ENCODE measurements around the gene RGS12. TPM values are rescaled to one million over a fixed set of nuclear protein-coding genes. Genes with fewer than 3 reads are reported as not detected.

The RGS12 gene
- total RNA-seq, 1 experiment from 2014 or later = 53.9 TPM

DNA sequence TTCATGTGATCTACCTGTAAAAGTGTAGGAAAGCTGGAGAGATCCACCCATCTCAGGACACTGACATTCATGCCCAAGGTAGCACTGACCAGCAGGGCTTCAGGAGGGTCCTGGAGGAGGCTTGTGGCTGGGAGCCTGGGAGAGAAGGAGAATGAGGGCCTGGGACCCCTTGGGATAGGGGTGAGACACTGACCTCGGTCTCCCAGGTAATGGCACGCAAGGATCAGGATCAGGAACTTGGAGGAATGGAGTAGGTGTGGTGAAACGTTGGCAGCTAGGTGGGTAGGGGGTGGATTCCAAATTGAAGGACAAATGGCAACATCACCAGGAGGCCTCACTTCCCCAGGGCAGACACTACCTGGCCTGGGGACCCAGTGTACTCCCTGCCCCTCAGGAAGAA lies 12.4 kb upstream of the RGS12 start:
- CTCF ChIA-PET = no interaction called here
- DNase-seq (ENCODE audit: low spot score) = no peak
- H3K4me3 ChIP-seq (ENCODE audit: low read depth, low read length, poor library complexity, severe bottlenecking) = no peak overlapping the region
- intact Hi-C loops (cut with micrococcal nuclease; ENCODE audit: unreplicated experiment) = no loop called here
- H3K9me3 ChIP-seq (ENCODE audit: low read depth, low read length, poor library complexity, severe bottlenecking) = peaks cover 5% of the 10 kb centered on the region
- no TSS peak for BruUV-seq (replicated peaks)
- H3K27me3 ChIP-seq (replicated peaks; ENCODE audit: insufficient read depth, low read depth, low read length, poor library complexity) = no peaks in the 10 kb centered on the region
- H3K36me3 ChIP-seq (ENCODE audit: insufficient read depth, low read length, poor library complexity, severe bottlenecking) = no peaks in the 10 kb centered on the region
- TF ChIP-seq, protein P1, sequence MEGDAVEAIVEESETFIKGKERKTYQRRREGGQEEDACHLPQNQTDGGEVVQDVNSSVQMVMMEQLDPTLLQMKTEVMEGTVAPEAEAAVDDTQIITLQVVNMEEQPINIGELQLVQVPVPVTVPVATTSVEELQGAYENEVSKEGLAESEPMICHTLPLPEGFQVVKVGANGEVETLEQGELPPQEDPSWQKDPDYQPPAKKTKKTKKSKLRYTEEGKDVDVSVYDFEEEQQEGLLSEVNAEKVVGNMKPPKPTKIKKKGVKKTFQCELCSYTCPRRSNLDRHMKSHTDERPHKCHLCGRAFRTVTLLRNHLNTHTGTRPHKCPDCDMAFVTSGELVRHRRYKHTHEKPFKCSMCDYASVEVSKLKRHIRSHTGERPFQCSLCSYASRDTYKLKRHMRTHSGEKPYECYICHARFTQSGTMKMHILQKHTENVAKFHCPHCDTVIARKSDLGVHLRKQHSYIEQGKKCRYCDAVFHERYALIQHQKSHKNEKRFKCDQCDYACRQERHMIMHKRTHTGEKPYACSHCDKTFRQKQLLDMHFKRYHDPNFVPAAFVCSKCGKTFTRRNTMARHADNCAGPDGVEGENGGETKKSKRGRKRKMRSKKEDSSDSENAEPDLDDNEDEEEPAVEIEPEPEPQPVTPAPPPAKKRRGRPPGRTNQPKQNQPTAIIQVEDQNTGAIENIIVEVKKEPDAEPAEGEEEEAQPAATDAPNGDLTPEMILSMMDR (conservative IDR thresholded peaks at IDR 0.05; ENCODE audit: low read depth, low read length) = no peak
- TF ChIP-seq EZH2 (IDR thresholded peaks at IDR 0.05; ENCODE audit: borderline replicate concordance, low read depth, low read length, poor library complexity, severe bottlenecking) = no peak
- POLR2A ChIA-PET (ENCODE audit: low non-redundant PET) = no interaction called here
- H3K4me1 ChIP-seq (ENCODE audit: insufficient read depth, low read length, poor library complexity, severe bottlenecking) = peaks cover 7% of the 10 kb centered on the region
- H3K27ac ChIP-seq (ENCODE audit: low read depth, low read length, poor library complexity, severe bottlenecking) = no peak overlapping the region

DNA sequence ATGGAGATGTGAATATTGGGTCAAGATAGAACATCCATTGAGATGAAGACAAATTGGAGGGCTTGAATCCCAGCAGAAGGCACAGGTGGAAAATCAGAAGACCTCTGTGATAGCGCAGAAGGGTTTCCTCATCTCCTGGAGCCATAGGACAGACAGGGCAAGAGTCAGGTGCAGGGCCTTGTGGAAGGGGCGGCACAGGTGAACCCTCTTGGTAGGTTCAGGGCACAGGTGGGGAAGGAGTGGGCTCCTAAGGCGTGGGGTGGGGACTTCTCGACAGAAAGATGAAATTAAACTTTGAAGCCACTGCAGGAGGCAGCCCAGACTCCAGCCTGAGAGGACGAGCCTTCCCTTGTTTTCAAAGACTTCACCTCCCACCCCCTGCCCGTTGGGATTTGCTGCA lies 9.3 kb upstream of the RGS12 start:
- no peak overlapping the region for H3K4me3 ChIP-seq (ENCODE audit: low read depth, low read length, poor library complexity, severe bottlenecking)
- H3K9me3 ChIP-seq (ENCODE audit: low read depth, low read length, poor library complexity, severe bottlenecking) = peaks cover 5% of the 10 kb centered on the region
- H3K36me3 ChIP-seq (ENCODE audit: insufficient read depth, low read length, poor library complexity, severe bottlenecking) = no peaks in the 10 kb centered on the region
- H3K27me3 ChIP-seq (replicated peaks; ENCODE audit: insufficient read depth, low read depth, low read length, poor library complexity) = no peaks in the 10 kb centered on the region
- peaks cover 7% of the 10 kb centered on the region for H3K4me1 ChIP-seq (ENCODE audit: insufficient read depth, low read length, poor library complexity, severe bottlenecking)
- DNase-seq (ENCODE audit: low spot score) = no peak
- intact Hi-C loops (cut with micrococcal nuclease; ENCODE audit: unreplicated experiment) = no loop called here
- CTCF ChIA-PET = no interaction called here
- BruUV-seq (replicated peaks) = no TSS peak
- POLR2A ChIA-PET (ENCODE audit: low non-redundant PET) = no interaction called here
- TF ChIP-seq EZH2 (IDR thresholded peaks at IDR 0.05; ENCODE audit: borderline replicate concordance, low read depth, low read length, poor library complexity, severe bottlenecking) = no peak
- TF ChIP-seq, protein P1 (conservative IDR thresholded peaks at IDR 0.05; ENCODE audit: low read depth, low read length) = no peak
- no peak overlapping the region for H3K27ac ChIP-seq (ENCODE audit: low read depth, low read length, poor library complexity, severe bottlenecking)

DNA sequence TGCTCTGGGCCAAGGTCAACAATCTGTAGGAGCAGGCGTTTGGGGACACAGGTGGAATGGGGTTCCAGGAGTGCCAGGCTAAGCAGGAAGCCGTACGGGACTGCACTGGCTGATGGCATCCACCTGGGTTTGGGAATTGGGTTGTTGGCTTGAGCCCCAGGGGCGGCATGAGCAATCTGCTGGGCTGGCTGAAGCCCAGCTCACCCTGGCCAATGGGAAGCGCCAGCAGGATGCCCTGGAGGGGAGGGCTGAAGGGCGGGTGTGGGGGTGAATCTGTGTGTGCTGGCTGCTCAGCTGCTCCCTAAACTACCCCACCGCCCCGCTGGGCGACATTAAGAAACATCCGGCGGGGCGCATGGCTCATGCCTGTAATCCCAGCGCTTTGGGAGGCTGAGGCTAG lies 8.9 kb upstream of the RGS12 start:
- Histone ChIP-seq H3K4me3 (ENCODE audit: low read depth, low read length, poor library complexity, severe bottlenecking) (no peak overlapping the region), H3K36me3 (ENCODE audit: insufficient read depth, low read length, poor library complexity, severe bottlenecking) (no peaks in the 10 kb centered on the region), H3K4me1 (ENCODE audit: insufficient read depth, low read length, poor library complexity, severe bottlenecking) (peaks cover 7% of the 10 kb centered on the region), H3K9me3 (ENCODE audit: low read depth, low read length, poor library complexity, severe bottlenecking) (peaks cover under 1% of the 10 kb centered on the region), H3K27ac (ENCODE audit: low read depth, low read length, poor library complexity, severe bottlenecking) (no peak overlapping the region), H3K27me3 (replicated peaks; ENCODE audit: insufficient read depth, low read depth, low read length, poor library complexity) (no peaks in the 10 kb centered on the region)
- intact Hi-C loops (cut with micrococcal nuclease; ENCODE audit: unreplicated experiment) = no loop called here
- peak; percentile 65 for DNase-seq (ENCODE audit: low spot score)
- BruUV-seq (replicated peaks) = no TSS peak
- CTCF ChIA-PET = no interaction called here
- TF ChIP-seq, protein P1 (conservative IDR thresholded peaks at IDR 0.05; ENCODE audit: low read depth, low read length) = no peak
- TF ChIP-seq EZH2 (IDR thresholded peaks at IDR 0.05; ENCODE audit: borderline replicate concordance, low read depth, low read length, poor library complexity, severe bottlenecking) = no peak
- POLR2A ChIA-PET (ENCODE audit: low non-redundant PET) = no interaction called here

Data from A673 (cell line).